H1 (cell line): Measurements from ENCODE around the gene HYAL1. TPM values are rescaled to one million over a fixed set of nuclear protein-coding genes. Genes with fewer than 3 reads are reported as not detected.

Source experiments
- CTCF ChIA-PET: fragments of 300-600 bp; sonication (Branson Sonifier 250); formaldehyde crosslinking; loops from one replicate; lab custom pipeline; 2021; ENCODE audit not compliant: partially characterized antibody; lab: Charles Lee
- POLR2A ChIA-PET: fragments of 300-600 bp; sonication (Branson Sonifier 250); formaldehyde crosslinking; loops from one replicate; lab custom pipeline; 2021; ENCODE audit warnings: inconsistent platforms; ENCODE audit not compliant: partially characterized antibody; lab: Charles Lee
- DNase-seq, 2 experiments: peaks; one replicate each; pipeline versions ENCODE4 v3.0.0 to v3.0.0-alpha.2; 2010 to 2022; ENCODE audit warnings: low spot score in 2 of 2, low read depth in 1 of 2, mixed read lengths in 1 of 2
- FAIRE-seq: peaks from 2 replicates; lab custom pipeline; 2011; peaks lifted over from hg19 to GRCh38; lab: Jason Lieb, UNC
- H2AFZ ChIP-seq: 2 replicates; pipeline ENCODE4 v1.8.1; 2012; ENCODE audit warnings: low read length, inconsistent platforms
- H2AK5ac ChIP-seq: 2 replicates; pipeline ENCODE4 v1.6.1; 2013; ENCODE audit warnings: low read depth, low read length
- H2BK120ac ChIP-seq: replicated peaks from 2 replicates; pipeline ENCODE3; 2013; ENCODE audit warnings: low read depth, low read length, inconsistent platforms
- H2BK12ac ChIP-seq: 2 replicates; pipeline ENCODE4 v1.6.1; 2013; ENCODE audit warnings: low read depth, low read length
- H2BK15ac ChIP-seq: 2 replicates; pipeline ENCODE4 v1.6.1; 2013; ENCODE audit warnings: low read length
- H2BK20ac ChIP-seq: 2 replicates; pipeline ENCODE4 v1.6.1; 2013; ENCODE audit warnings: low read length
- H2BK5ac ChIP-seq: 2 replicates; pipeline ENCODE4 v1.6.1; 2013; ENCODE audit warnings: low read depth, low read length
- H3K14ac ChIP-seq: 2 replicates; pipeline ENCODE4 v1.6.1; 2013; ENCODE audit warnings: inconsistent platforms; ENCODE audit not compliant: insufficient read length
- H3K18ac ChIP-seq: 2 replicates; pipeline ENCODE4 v1.6.1; 2013; ENCODE audit warnings: low read length; ENCODE audit errors: extremely low read depth
- H3K23ac ChIP-seq: 2 replicates; pipeline ENCODE4 v1.6.1; 2013; ENCODE audit warnings: inconsistent platforms; ENCODE audit not compliant: insufficient read length
- H3K23me2 ChIP-seq: 2 replicates; pipeline ENCODE4 v1.6.1; 2013; ENCODE audit warnings: low read depth, low read length
- H3K27ac ChIP-seq: 2 replicates; pipeline ENCODE4 v1.6.1; 2011; ENCODE audit warnings: low read depth, low read length, inconsistent platforms
- H3K27me3 ChIP-seq, 4 experiments: replicated peaks in 1 of 4; 1 replicate in 1 of 4; 2 replicates in 3 of 4; pipeline versions ENCODE4 v1.6.1 to v1.8.1; 2011 to 2013; ENCODE audit warnings: low read length in 3 of 4, mild to moderate bottlenecking in 3 of 4, inconsistent platforms in 2 of 4, mixed read lengths in 2 of 4, moderate library complexity in 1 of 4; ENCODE audit not compliant: control insufficient read depth in 3 of 4, insufficient read depth in 3 of 4; ENCODE audit errors: extremely low read depth in 1 of 4
- H3K36me3 ChIP-seq, 4 experiments: 2 replicates each; pipeline versions ENCODE4 v1.6.1 to v1.8.1; 2011 to 2013; ENCODE audit warnings: mild to moderate bottlenecking in 4 of 4, low read length in 3 of 4, moderate library complexity in 2 of 4, control low read depth in 1 of 4, inconsistent platforms in 1 of 4; ENCODE audit not compliant: insufficient read depth in 4 of 4, control insufficient read depth in 2 of 4
- H3K4ac ChIP-seq: replicated peaks from 2 replicates; pipeline ENCODE3; 2013; ENCODE audit warnings: low read length, low read depth, mixed read lengths, inconsistent platforms; ENCODE audit not compliant: insufficient read length
- H3K4me1 ChIP-seq, 4 experiments: replicated peaks in 1 of 4; 1 replicate in 1 of 4; 2 replicates in 3 of 4; pipeline versions ENCODE4 v1.6.1 to v1.8.1; 2011 to 2013; ENCODE audit warnings: low read length in 3 of 4, inconsistent platforms in 2 of 4, mixed read lengths in 1 of 4; ENCODE audit not compliant: insufficient read depth in 4 of 4, control insufficient read depth in 3 of 4
- H3K4me2 ChIP-seq, 2 experiments: 2 replicates each; pipeline versions ENCODE4 v1.6.1 to v1.8.1; 2011 to 2013; ENCODE audit warnings: low read depth in 2 of 2, low read length in 2 of 2, control low read depth in 1 of 2, inconsistent platforms in 1 of 2, mild to moderate bottlenecking in 1 of 2; ENCODE audit not compliant: insufficient read depth in 1 of 2
- H3K4me3 ChIP-seq, 4 experiments: fragments of 200-600, 300-600 bp in 1 of 4; sonication (generic), shearing (Covaris generic), sonication (Bioruptor Twin) in 1 of 4; 2 replicates each; pipeline versions ENCODE4 v1.5.1 to v1.8.1; 2011 to 2016; ENCODE audit warnings: low read length in 4 of 4, low read depth in 3 of 4, control low read depth in 2 of 4, inconsistent platforms in 2 of 4, mild to moderate bottlenecking in 2 of 4, mixed read lengths in 1 of 4, moderate library complexity in 1 of 4; ENCODE audit not compliant: insufficient read depth in 2 of 4; ENCODE audit errors: extremely low read depth in 1 of 4
- H3K56ac ChIP-seq: replicated peaks from 2 replicates; pipeline ENCODE3; 2013; ENCODE audit warnings: low read depth, mild to moderate bottlenecking, mixed read lengths, low read length, inconsistent platforms; ENCODE audit not compliant: insufficient read length
- H3K79me1 ChIP-seq: 2 replicates; pipeline ENCODE4 v1.6.1; 2013; ENCODE audit warnings: low read depth, low read length, control low read depth
- H3K79me2 ChIP-seq, 2 experiments: 2 replicates each; pipeline versions ENCODE4 v1.6.1 to v1.8.1; 2012 to 2013; ENCODE audit warnings: low read length in 2 of 2, mild to moderate bottlenecking in 2 of 2, inconsistent platforms in 1 of 2; ENCODE audit not compliant: insufficient read depth in 2 of 2, control insufficient read depth in 1 of 2
- H3K9ac ChIP-seq, 4 experiments: replicated peaks in 1 of 4; 1 replicate in 1 of 4; 2 replicates in 3 of 4; pipeline versions ENCODE4 v1.6.1 to v1.8.1; 2011 to 2013; ENCODE audit warnings: low read depth in 3 of 4, low read length in 3 of 4, control low read depth in 2 of 4, mild to moderate bottlenecking in 2 of 4, moderate library complexity in 2 of 4, inconsistent platforms in 1 of 4; ENCODE audit errors: extremely low read depth in 1 of 4
- H3K9me3 ChIP-seq, 2 experiments: 2 replicates each; pipeline versions ENCODE4 v1.6.1 to v1.8.1; 2012 to 2013; ENCODE audit warnings: mild to moderate bottlenecking in 2 of 2, moderate library complexity in 2 of 2, control low read depth in 1 of 2, inconsistent platforms in 1 of 2, low read depth in 1 of 2, low read length in 1 of 2, mixed read lengths in 1 of 2; ENCODE audit not compliant: insufficient read depth in 2 of 2
- H4K20me1 ChIP-seq, 2 experiments: replicated peaks in 1 of 2; 2 replicates each; pipeline versions ENCODE3 to v1.8.1; 2011 to 2013; ENCODE audit warnings: inconsistent platforms in 2 of 2, low read length in 2 of 2, mild to moderate bottlenecking in 1 of 2; ENCODE audit not compliant: insufficient read depth in 2 of 2, control insufficient read depth in 1 of 2
- H4K5ac ChIP-seq: 2 replicates; pipeline ENCODE4 v1.6.1; 2013; ENCODE audit warnings: low read length, low read depth, mixed read lengths, inconsistent platforms; ENCODE audit not compliant: insufficient read length
- H4K8ac ChIP-seq: 2 replicates; pipeline ENCODE4 v1.8.0; 2013; ENCODE audit warnings: mild to moderate bottlenecking, moderate library complexity, low read length, inconsistent platforms; ENCODE audit not compliant: insufficient read depth; ENCODE audit errors: extremely low read depth
- H4K91ac ChIP-seq: replicated peaks from 2 replicates; pipeline ENCODE3; 2013; ENCODE audit warnings: low read length, mixed read lengths, inconsistent platforms; ENCODE audit not compliant: insufficient read length
- BCL11A ChIP-seq, 2 experiments: IDR thresholded peaks; one replicate each; pipeline ENCODE4 v1.6.1; 2011; ENCODE audit warnings: low read depth in 2 of 2, low read length in 2 of 2, mild to moderate bottlenecking in 2 of 2
- BRCA1 ChIP-seq: IDR thresholded peaks from 2 replicates; pipeline ENCODE4 v1.6.1; 2012; ENCODE audit warnings: low read depth, low read length, improper control_type of control experiment
- E2F6 ChIP-seq: IDR thresholded peaks from 2 replicates; pipeline ENCODE4 v1.6.1; 2012; ENCODE audit warnings: inconsistent platforms
- EGR1 ChIP-seq: IDR thresholded peaks from 2 replicates; pipeline ENCODE4 v1.6.1; 2011; ENCODE audit warnings: low read depth, low read length, borderline replicate concordance
- HDAC6 ChIP-seq: IDR thresholded peaks from one replicate; pipeline ENCODE4 v1.7.1; 2012; ENCODE audit warnings: low read depth, mild to moderate bottlenecking, inconsistent platforms, low read length, moderate library complexity
- PHF8 ChIP-seq: fragments of 200-600 bp; sonication (generic); conservative IDR thresholded peaks from 2 replicates; pipeline ENCODE4 v1.7.1; 2012; ENCODE audit warnings: low read depth, mild to moderate bottlenecking, inconsistent platforms, low read length, moderate library complexity
- POLR2AphosphoS5 ChIP-seq: IDR thresholded peaks from 2 replicates; pipeline ENCODE4 v1.6.1; 2011; ENCODE audit warnings: low read depth, low read length
- RFX5 ChIP-seq: IDR thresholded peaks from 2 replicates; pipeline ENCODE4 v1.6.1; 2011; ENCODE audit warnings: low read depth, low read length, improper control_type of control experiment, borderline replicate concordance
- SAP30 ChIP-seq: fragments of 300-600 bp; sonication (generic); IDR thresholded peaks from 2 replicates; pipeline ENCODE4 v1.7.1; 2012; ENCODE audit warnings: low read length, moderate library complexity, mild to moderate bottlenecking, inconsistent platforms; ENCODE audit not compliant: insufficient read depth, insufficient replicate concordance
- SIRT6 ChIP-seq: IDR thresholded peaks from one replicate; pipeline ENCODE4 v1.7.1; 2012; ENCODE audit warnings: low read length, inconsistent platforms
- TCF12 ChIP-seq: IDR thresholded peaks from 2 replicates; pipeline ENCODE4 v1.6.1; 2011; ENCODE audit warnings: low read depth, mild to moderate bottlenecking, low read length
- TEAD4 ChIP-seq: IDR thresholded peaks from 2 replicates; pipeline ENCODE4 v1.6.1; 2012; ENCODE audit warnings: low read depth, low read length, inconsistent platforms, mixed read lengths
- WGBS, 2 experiments: shearing (Covaris generic) in 1 of 2; methylation state at CpG; one replicate each; pipeline versions ENCODE4 v1.1.6 to v1.1.7; 2013 to 2015; ENCODE audit warnings: low lambda C conversion rate in 2 of 2, mixed read lengths in 2 of 2, inconsistent platforms in 1 of 2, low coverage in 1 of 2, missing lambda C conversion rate in 1 of 2; ENCODE audit not compliant: insufficient replicate concordance in 2 of 2, insufficient coverage in 1 of 2, insufficient read length in 1 of 2; ENCODE audit errors: extremely low coverage in 1 of 2, missing lambda C conversion rate in 1 of 2; 5-methylcytosine and 5-hydroxymethylcytosine counted together
- polyA plus RNA-seq, 7 experiments: library from polyadenylated mRNA; depleted of rRNA in 3 of 7; stranded (reverse) in 5 of 7; unstranded in 2 of 7; fragments of >200 nt in 5 of 7; fragments of 200-250 nt in 2 of 7; gene quantifications; 1 replicate in 5 of 7; 2 replicates in 1 of 7; 4 replicates in 1 of 7; pipeline versions ENCODE4 v1.2.1 to v1.2.3, GENCODE V29; 2011 to 2013; ENCODE audit warnings: missing spikeins in 2 of 7, mixed read lengths in 2 of 7
- total RNA-seq: library from RNA; stranded (reverse); fragmentation: NEBNext Ultra II Directional; extraction: Animal tissue kit (Norgen Biotek cat#: 25700); gene quantifications from 2 replicates; pipeline ENCODE4 v1.2.1, GENCODE V29; 2021

The HYAL1 gene
- total and polyA plus RNA-seq, 2 of the 8 experiments (the other 6 are each of a cell fraction or from before 2014, with no cell fraction given): 2.0 to 5.4 TPM

- H3K36me3 ChIP-seq: no peaks in the 10 kb centered on the region
- no peaks in the 10 kb centered on the region for H4K20me1 ChIP-seq
- no peak overlapping the region for H3K14ac ChIP-seq
- H3K23me2 ChIP-seq: peaks cover 2% of the 10 kb centered on the region; the same call in 1 of the 2 replicates
- H2BK15ac ChIP-seq: no peak overlapping the region
- no peak overlapping the region for H3K23ac ChIP-seq
- H3K27me3 ChIP-seq: peaks cover 26 to 46% (median 39%) of the 10 kb centered on the region in 4 experiments
- no peak overlapping the region for H2BK12ac ChIP-seq
- no peaks in the 10 kb centered on the region for H3K79me1 ChIP-seq
- H3K4me2 ChIP-seq: no peak overlapping the region
- WGBS, 2 experiments: 97% methylated on average over 4 of the region's 4 CpGs; no CpG with 5 or more reads in 1 of the 2 experiments
- no peaks in the 10 kb centered on the region; a peak in 1 of 4 replicates for H3K9me3 ChIP-seq
- no peak overlapping the region for H2AFZ ChIP-seq
- ChIA-PET CTCF (interaction anchor here (0.6 to 53.5 kb wide), 9 partner anchors 15 to 57 kb away, joined by 3 to 2149 read pairs (median 7); partner anchors contain the start of genes GNAI2, HYAL2, HYAL3 and IFRD2), POLR2A (interaction anchor here (0.9 to 9.6 kb wide), 5 partner anchors 11 to 59 kb away, joined by 3 to 122 read pairs (median 11); partner anchors contain the start of genes GNAI2, HYAL2 and IFRD2)
- no peaks in the 10 kb centered on the region for H3K79me2 ChIP-seq
- no peak overlapping the region for H2AK5ac ChIP-seq
- no peak overlapping the region for H3K18ac ChIP-seq
- H2BK20ac ChIP-seq: no peak overlapping the region
- no peak overlapping the region for H2BK120ac ChIP-seq
- H3K4me1 ChIP-seq: peaks cover 0 to 12% (median 7%) of the 10 kb centered on the region in 4 experiments; a peak in 5 of 7 replicates
- H2BK5ac ChIP-seq: no peak overlapping the region
- no peak overlapping the region for H3K56ac ChIP-seq
- FAIRE-seq (no peak), DNase-seq (no peak)
- peak overlapping the region in 1 of 4 experiments; percentile 19; a peak in 1 of 7 replicates for H3K9ac ChIP-seq
- H3K4ac ChIP-seq: no peak overlapping the region
- H3K27ac ChIP-seq: no peak overlapping the region
- H3K4me3 ChIP-seq: no peak overlapping the region
- no peak overlapping the region for H4K5ac ChIP-seq
- H4K91ac ChIP-seq: no peak overlapping the region
- no peak overlapping the region for H4K8ac ChIP-seq
- TF ChIP-seq SAP30 (no peak), TCF12 (no peak), SIRT6 (no peak), TEAD4 (no peak), BRCA1 (no peak), EGR1 (no peak), RFX5 (no peak), PHF8 (no peak), POLR2AphosphoS5 (no peak), BCL11A (IDR thresholded peaks at IDR 0.05; ENCODE audit: low read depth in 2 of 2, low read length in 2 of 2) (no peak), E2F6 (no peak), HDAC6 (no peak)
Observed at GRCh38 chr3:50278123-50278879, 25.1 kb downstream of the HYAL1 start.
